IMR-90 (cell line): ENCODE data around the gene PPP2R5E. TPM values are rescaled to one million over a fixed set of nuclear protein-coding genes. Genes with fewer than 3 reads are reported as not detected.
A peak's percentile ranks its signal among the peaks of the same experiment; 100 is the strongest.

Source experiments
- ATAC-seq: fragments of 200-7000 bp; cut with Tn5 transposase; 2 replicates; pipeline ENCODE4 v1.9.1; 2020; ENCODE audit warnings: low read depth, mild to moderate bottlenecking, moderate library complexity
- BruUV-seq: library from RNA; stranded (reverse); fragments of 400-500 nt; replicated peaks from 2 replicates; lab custom pipeline; 2021; lab: Mats Ljungman, UMichigan
- CTCF ChIA-PET: fragments of 300-600 bp; formaldehyde crosslinking; extraction: SDS; loops from one replicate; lab custom pipeline; 2021; ENCODE audit warnings: antibody characterized with exemption; lab: Yijun Ruan, JAX
- POLR2A ChIA-PET: fragments of 300-600 bp; sonication (Branson Sonifier 250); formaldehyde crosslinking; loops from one replicate; lab custom pipeline; 2022; ENCODE audit warnings: antibody characterized with exemption; ENCODE audit not compliant: unreplicated experiment; lab: Charles Lee
- DNase-seq: peaks from one replicate; pipeline ENCODE4 v3.0.0; 2013
- H2AFZ ChIP-seq: replicated peaks from 2 replicates; pipeline ENCODE3; 2013; ENCODE audit warnings: low read length, mild to moderate bottlenecking; ENCODE audit not compliant: poor library complexity
- H2AK5ac ChIP-seq: 2 replicates; pipeline ENCODE4 v1.6.1; 2013; ENCODE audit warnings: low read depth, low read length, inconsistent platforms
- H2AK9ac ChIP-seq: replicated peaks from 2 replicates; pipeline ENCODE3; 2013; ENCODE audit warnings: mild to moderate bottlenecking, low read depth, low read length, moderate library complexity; ENCODE audit not compliant: poor library complexity
- H2BK120ac ChIP-seq: 2 replicates; pipeline ENCODE4 v1.6.1; 2013; ENCODE audit warnings: low read depth, low read length, inconsistent platforms
- H2BK15ac ChIP-seq: 3 replicates; pipeline ENCODE4 v1.6.1; 2013; ENCODE audit warnings: low read depth, low read length, inconsistent platforms
- H2BK20ac ChIP-seq: 2 replicates; pipeline ENCODE4 v1.6.1; 2013; ENCODE audit warnings: low read depth, mild to moderate bottlenecking, inconsistent platforms, low read length, moderate library complexity
- H2BK5ac ChIP-seq: 2 replicates; pipeline ENCODE4 v1.6.1; 2013; ENCODE audit warnings: mild to moderate bottlenecking, low read depth, low read length, inconsistent platforms; ENCODE audit not compliant: poor library complexity, severe bottlenecking
- H3K14ac ChIP-seq: replicated peaks from 2 replicates; pipeline ENCODE4 v1.6.1; 2013; ENCODE audit warnings: low read depth, low read length, inconsistent platforms
- H3K18ac ChIP-seq: 2 replicates; pipeline ENCODE4 v1.6.1; 2013; ENCODE audit warnings: low read depth, low read length, control low read depth
- H3K23ac ChIP-seq: 2 replicates; pipeline ENCODE4 v1.6.1; 2013; ENCODE audit warnings: low read depth, low read length, inconsistent platforms
- H3K27ac ChIP-seq: 2 replicates; pipeline ENCODE4 v1.5.1; 2013; ENCODE audit warnings: mild to moderate bottlenecking, control low read depth, low read length; ENCODE audit not compliant: insufficient read depth
- H3K27me3 ChIP-seq: 2 replicates; pipeline ENCODE4 v1.6.1; 2013; ENCODE audit warnings: low read length; ENCODE audit not compliant: control insufficient read depth, insufficient read depth
- H3K36me3 ChIP-seq: 2 replicates; pipeline ENCODE4 v1.6.1; 2013; ENCODE audit warnings: low read length, mixed read lengths; ENCODE audit not compliant: control insufficient read depth, insufficient read depth
- H3K4ac ChIP-seq: 2 replicates; pipeline ENCODE4 v1.6.1; 2013; ENCODE audit warnings: low read depth, low read length, inconsistent platforms
- H3K4me1 ChIP-seq: 2 replicates; pipeline ENCODE4 v1.6.1; 2013; ENCODE audit warnings: low read length, mixed read lengths; ENCODE audit not compliant: control insufficient read depth, insufficient read depth
- H3K4me2 ChIP-seq: 2 replicates; pipeline ENCODE4 v1.6.1; 2013; ENCODE audit warnings: low read depth, mild to moderate bottlenecking, control low read depth, low read length, moderate library complexity
- H3K4me3 ChIP-seq: 2 replicates; pipeline ENCODE4 v1.5.1; 2013; ENCODE audit warnings: low read depth, mild to moderate bottlenecking, control low read depth, low read length, moderate library complexity; ENCODE audit not compliant: insufficient read depth
- H3K56ac ChIP-seq: 2 replicates; pipeline ENCODE4 v1.6.1; 2013; ENCODE audit warnings: low read length, inconsistent platforms; ENCODE audit not compliant: insufficient read depth; ENCODE audit errors: extremely low read depth
- H3K79me1 ChIP-seq, 2 experiments: 2 replicates each; pipeline ENCODE4 v1.6.1; 2013; ENCODE audit warnings: low read length in 2 of 2, inconsistent platforms in 1 of 2, low read depth in 1 of 2
- H3K9ac ChIP-seq: 2 replicates; pipeline ENCODE4 v1.6.1; 2013; ENCODE audit warnings: low read depth, low read length, control low read depth
- H3K9me1 ChIP-seq: 2 replicates; pipeline ENCODE4 v1.6.1; 2013; ENCODE audit warnings: low read length, inconsistent platforms; ENCODE audit not compliant: insufficient read depth
- H3K9me3 ChIP-seq: 2 replicates; pipeline ENCODE4 v1.6.1; 2013; ENCODE audit warnings: low read length; ENCODE audit not compliant: control insufficient read depth, insufficient read depth
- H4K20me1 ChIP-seq: 2 replicates; pipeline ENCODE4 v1.6.1; 2013; ENCODE audit warnings: low read length, inconsistent platforms; ENCODE audit not compliant: insufficient read depth
- H4K5ac ChIP-seq: 2 replicates; pipeline ENCODE4 v1.6.1; 2013; ENCODE audit warnings: mild to moderate bottlenecking, low read depth, low read length, control low read depth
- H4K8ac ChIP-seq, 2 experiments: 2 replicates each; pipeline ENCODE4 v1.6.1; 2013; ENCODE audit warnings: low read depth in 2 of 2, low read length in 2 of 2, control low read depth in 1 of 2, inconsistent platforms in 1 of 2
- H4K91ac ChIP-seq: 2 replicates; pipeline ENCODE4 v1.6.1; 2013; ENCODE audit warnings: low read depth, low read length, inconsistent platforms; ENCODE audit not compliant: insufficient read depth
- CEBPB ChIP-seq: IDR thresholded peaks from 2 replicates; pipeline ENCODE4 v1.6.1; 2012; ENCODE audit warnings: low read depth, low read length, improper control_type of control experiment
- FOS ChIP-seq: fragments of 150-350 bp; IDR thresholded peaks from 2 replicates; pipeline ENCODE4 v1.6.1; 2016; ENCODE audit warnings: low read depth, low read length
- WGBS, 2 experiments: methylation state at CpG; one replicate each; pipeline versions ENCODE4 v1.1.5 to v1.1.7; 2013; ENCODE audit warnings: missing lambda C conversion rate in 2 of 2; ENCODE audit not compliant: insufficient read length in 1 of 2; ENCODE audit errors: extremely low coverage in 2 of 2; 5-methylcytosine and 5-hydroxymethylcytosine counted together
- dilution Hi-C: fragments of 300-500 bp; cut with HindIII; formaldehyde crosslinking; loops from one replicate; pipeline ENCODE4 v1.14.3; 2018; ENCODE audit warnings: low sequenced_read_pairs; ENCODE audit not compliant: unreplicated experiment
- in situ Hi-C: fragments of 300-500 bp; cut with MboI; formaldehyde crosslinking; loops from 3 replicates; pipeline ENCODE4 v1.14.3; 2019; ENCODE audit warnings: low sequenced_read_pairs, inconsistent platforms, mixed read lengths
- intact Hi-C: fragments of 100-400 bp; cut with micrococcal nuclease; formaldehyde crosslinking; loops from 2 replicates; pipeline ENCODE4 v1.10.0; 2022
- polyA plus RNA-seq, 3 experiments: library from polyadenylated mRNA; depleted of rRNA; stranded (reverse); fragments of >200 nt; gene quantifications; 2 replicates each; pipeline ENCODE4 v1.2.3, GENCODE V29; 2012; ENCODE audit warnings: low replicate concordance in 1 of 3
- total RNA-seq: library from RNA; depleted of rRNA; stranded (reverse); fragments of >200 nt; gene quantifications from 2 replicates; pipeline ENCODE4 v1.2.3, GENCODE V29; 2012
- TF ChIP-seq, protein P1 (sequence below): fragments of 150-350 bp; IDR thresholded peaks from 2 replicates; pipeline ENCODE4 v1.6.1; 2017; ENCODE audit warnings: mild to moderate bottlenecking, antibody characterized with exemption, low read length, low read depth

Gene PPP2R5E
- total and polyA plus RNA-seq, 2 of the 4 experiments (the other 2 are of a cell fraction) = 9.7 to 12.2 TPM

- no peak overlapping the region for H3K4me3 ChIP-seq
- H2BK15ac ChIP-seq = no peak overlapping the region
- no peak overlapping the region for H3K23ac ChIP-seq
- ChIA-PET POLR2A (no interaction called here), CTCF (no interaction called here)
- H2AFZ ChIP-seq = no peak overlapping the region
- H3K4ac ChIP-seq = no peak overlapping the region
- DNase-seq (peak; percentile 77), ATAC-seq (peak; percentile 62)
- H3K14ac ChIP-seq = no peak overlapping the region
- H2AK9ac ChIP-seq = no peak overlapping the region
- H2BK5ac ChIP-seq = no peak overlapping the region
- H4K20me1 ChIP-seq = peaks cover 62% of the 10 kb centered on the region
- intact Hi-C loops = no loop called here
- no CpG with 5 or more reads among the region's 1 CpG for WGBS, 2 experiments
- H3K9me3 ChIP-seq = no peaks in the 10 kb centered on the region
- no peak overlapping the region for H3K27ac ChIP-seq
- H2BK20ac ChIP-seq = no peak overlapping the region
- H4K8ac ChIP-seq = no peak overlapping the region
- in situ Hi-C loops = no loop called here
- dilution Hi-C loops = no loop called here
- no peak overlapping the region for H4K91ac ChIP-seq
- H3K18ac ChIP-seq = no peak overlapping the region
- BruUV-seq = no TSS peak
- H3K79me1 ChIP-seq = peaks cover 23 to 84% of the 10 kb centered on the region in 2 experiments
- no peak overlapping the region for H4K5ac ChIP-seq
- H3K9ac ChIP-seq = no peak overlapping the region
- H2AK5ac ChIP-seq = no peak overlapping the region
- no peaks in the 10 kb centered on the region for H3K36me3 ChIP-seq
- H3K9me1 ChIP-seq = peaks cover 10% of the 10 kb centered on the region
- no peak overlapping the region for H3K56ac ChIP-seq
- H3K4me2 ChIP-seq = no peak overlapping the region
- peaks cover 4% of the 10 kb centered on the region for H3K4me1 ChIP-seq
- H2BK120ac ChIP-seq = no peak overlapping the region
- H3K27me3 ChIP-seq = no peaks in the 10 kb centered on the region
- TF ChIP-seq CEBPB (peak; percentile 95), FOS (0 out of 2 replicates have a peak, but pooled peaks have one; percentile 21)
- TF ChIP-seq, protein P1, sequence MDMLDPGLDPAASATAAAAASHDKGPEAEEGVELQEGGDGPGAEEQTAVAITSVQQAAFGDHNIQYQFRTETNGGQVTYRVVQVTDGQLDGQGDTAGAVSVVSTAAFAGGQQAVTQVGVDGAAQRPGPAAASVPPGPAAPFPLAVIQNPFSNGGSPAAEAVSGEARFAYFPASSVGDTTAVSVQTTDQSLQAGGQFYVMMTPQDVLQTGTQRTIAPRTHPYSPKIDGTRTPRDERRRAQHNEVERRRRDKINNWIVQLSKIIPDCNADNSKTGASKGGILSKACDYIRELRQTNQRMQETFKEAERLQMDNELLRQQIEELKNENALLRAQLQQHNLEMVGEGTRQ = no peak
These were observed 43.4 kb downstream of the PPP2R5E start for GRCh38 chr14:63499701-63500250.
